NB4 (cell line): ENCODE measurements around the gene PARP2.

Experiments
- DNase-seq: peaks from one replicate; pipeline ENCODE4 v3.0.0; 2010; ENCODE audit warnings: low read depth
- H3K4me3 ChIP-seq: one replicate; pipeline ENCODE4 v1.5.1; 2011; ENCODE audit warnings: mild to moderate bottlenecking, low read depth, low read length, moderate library complexity
- MYC ChIP-seq: IDR thresholded peaks from 2 replicates; pipeline ENCODE4 v1.6.1; 2011; ENCODE audit warnings: low read depth, low read length
- POLR2A ChIP-seq: IDR thresholded peaks from 2 replicates; pipeline ENCODE4 v1.6.1; 2011; ENCODE audit warnings: mild to moderate bottlenecking; ENCODE audit not compliant: insufficient read length; ENCODE audit errors: extremely low read depth
- TF ChIP-seq, protein P1 (sequence below): IDR thresholded peaks from one replicate; pipeline ENCODE4 v1.5.1; 2012; ENCODE audit warnings: low read depth, low read length
- TF ChIP-seq, protein P2 (sequence below): IDR thresholded peaks from 2 replicates; pipeline ENCODE4 v1.6.1; 2011; ENCODE audit warnings: low read depth, low read length

The PARP2 gene

DNA sequence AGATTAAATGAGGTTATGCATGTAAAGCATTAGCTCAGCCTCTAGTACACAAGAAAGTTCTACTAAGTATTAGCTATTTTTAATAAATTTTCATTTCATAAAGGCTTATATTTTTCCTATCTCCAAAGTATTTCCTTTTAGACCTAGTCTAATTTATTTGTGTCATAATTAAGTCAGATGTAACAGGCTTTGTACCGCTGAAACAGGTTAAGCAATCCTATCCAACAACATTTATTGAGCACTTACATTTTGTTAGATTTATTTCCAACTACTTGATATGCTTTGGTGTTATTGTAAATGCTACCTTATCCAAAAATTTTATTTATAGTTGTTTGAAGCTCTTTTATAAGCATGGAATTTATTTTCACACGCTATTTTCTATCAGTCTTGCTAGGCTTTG lies 1.8 kb upstream of the PARP2 start:
- DNase-seq: no peak
- H3K4me3 ChIP-seq: peak overlapping the region; percentile 76
- TF ChIP-seq MYC (no peak), POLR2A (no peak)
- TF ChIP-seq, protein P1, sequence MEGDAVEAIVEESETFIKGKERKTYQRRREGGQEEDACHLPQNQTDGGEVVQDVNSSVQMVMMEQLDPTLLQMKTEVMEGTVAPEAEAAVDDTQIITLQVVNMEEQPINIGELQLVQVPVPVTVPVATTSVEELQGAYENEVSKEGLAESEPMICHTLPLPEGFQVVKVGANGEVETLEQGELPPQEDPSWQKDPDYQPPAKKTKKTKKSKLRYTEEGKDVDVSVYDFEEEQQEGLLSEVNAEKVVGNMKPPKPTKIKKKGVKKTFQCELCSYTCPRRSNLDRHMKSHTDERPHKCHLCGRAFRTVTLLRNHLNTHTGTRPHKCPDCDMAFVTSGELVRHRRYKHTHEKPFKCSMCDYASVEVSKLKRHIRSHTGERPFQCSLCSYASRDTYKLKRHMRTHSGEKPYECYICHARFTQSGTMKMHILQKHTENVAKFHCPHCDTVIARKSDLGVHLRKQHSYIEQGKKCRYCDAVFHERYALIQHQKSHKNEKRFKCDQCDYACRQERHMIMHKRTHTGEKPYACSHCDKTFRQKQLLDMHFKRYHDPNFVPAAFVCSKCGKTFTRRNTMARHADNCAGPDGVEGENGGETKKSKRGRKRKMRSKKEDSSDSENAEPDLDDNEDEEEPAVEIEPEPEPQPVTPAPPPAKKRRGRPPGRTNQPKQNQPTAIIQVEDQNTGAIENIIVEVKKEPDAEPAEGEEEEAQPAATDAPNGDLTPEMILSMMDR: no peak
- TF ChIP-seq, protein P2, sequence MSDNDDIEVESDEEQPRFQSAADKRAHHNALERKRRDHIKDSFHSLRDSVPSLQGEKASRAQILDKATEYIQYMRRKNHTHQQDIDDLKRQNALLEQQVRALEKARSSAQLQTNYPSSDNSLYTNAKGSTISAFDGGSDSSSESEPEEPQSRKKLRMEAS: no peak

DNA sequence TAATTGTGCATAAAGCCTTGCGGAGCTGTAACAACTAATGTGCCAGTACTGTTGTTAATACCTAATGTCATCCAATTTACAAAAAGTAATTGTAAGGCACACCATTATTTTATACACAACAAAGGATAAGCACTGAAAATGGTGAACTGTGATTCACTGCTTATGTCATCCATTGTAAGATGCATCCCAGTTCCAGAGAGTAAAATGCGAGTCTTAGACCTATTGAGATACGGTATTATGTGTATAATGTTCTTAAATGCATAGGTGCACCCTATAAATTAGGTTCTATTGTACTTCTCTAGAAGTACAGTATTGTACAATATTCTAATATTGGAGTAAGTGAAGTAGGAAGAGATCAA lies 406 bp downstream of the PARP2 start:
- peak overlapping the region; percentile 87 for H3K4me3 ChIP-seq
- DNase-seq: no peak
- no peak for TF ChIP-seq MYC
- TF ChIP-seq, protein P2: no peak
- TF ChIP-seq, protein P1: no peak
- no peak for TF ChIP-seq POLR2A

DNA sequence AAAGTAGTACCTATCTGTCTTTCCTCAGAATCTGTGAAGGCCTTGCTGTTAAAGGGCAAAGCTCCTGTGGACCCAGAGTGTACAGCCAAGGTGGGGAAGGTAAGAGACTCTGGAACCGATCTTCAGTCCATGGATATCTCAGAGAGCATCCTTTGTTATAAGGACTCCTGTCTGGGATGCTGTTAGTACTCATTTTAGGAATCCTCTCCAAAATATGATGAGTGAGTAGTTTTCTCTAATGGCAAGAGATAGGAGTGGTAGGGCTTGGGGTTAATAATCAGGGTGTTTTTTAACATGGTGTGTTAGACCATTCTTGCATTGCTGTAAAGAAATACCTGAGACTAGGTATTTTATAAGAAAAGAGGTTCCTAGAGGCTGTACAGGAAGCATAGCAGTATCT lies 1.9 kb downstream of the PARP2 start:
- TF ChIP-seq, protein P2: no peak
- TF ChIP-seq MYC: no peak
- no peak for TF ChIP-seq POLR2A
- TF ChIP-seq, protein P1: no peak

DNA sequence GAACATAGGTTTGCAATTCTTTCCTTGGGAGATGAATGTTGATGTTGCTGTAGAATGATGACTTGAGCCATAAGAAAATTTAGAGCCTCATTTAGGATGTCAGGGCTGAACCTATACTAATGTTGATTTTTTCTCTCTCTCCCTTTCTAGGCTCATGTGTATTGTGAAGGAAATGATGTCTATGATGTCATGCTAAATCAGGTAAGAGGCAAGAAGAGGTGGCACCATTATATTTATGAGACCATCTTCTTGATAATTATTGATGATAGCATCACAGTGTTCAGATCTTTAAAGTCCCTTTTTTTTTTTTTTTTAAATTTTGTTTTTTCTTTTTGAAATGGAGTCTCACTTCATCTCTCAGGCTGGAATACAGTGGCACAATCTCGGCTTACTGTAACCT lies 3.3 kb downstream of the PARP2 start:
- no peak for DNase-seq
- H3K4me3 ChIP-seq: no peak overlapping the region
- TF ChIP-seq POLR2A: no peak
- TF ChIP-seq, protein P1: no peak

More for the DNA sequence above, 1.9 kb downstream of the PARP2 start:
- no peak overlapping the region for H3K4me3 ChIP-seq
- no peak for DNase-seq

DNA sequence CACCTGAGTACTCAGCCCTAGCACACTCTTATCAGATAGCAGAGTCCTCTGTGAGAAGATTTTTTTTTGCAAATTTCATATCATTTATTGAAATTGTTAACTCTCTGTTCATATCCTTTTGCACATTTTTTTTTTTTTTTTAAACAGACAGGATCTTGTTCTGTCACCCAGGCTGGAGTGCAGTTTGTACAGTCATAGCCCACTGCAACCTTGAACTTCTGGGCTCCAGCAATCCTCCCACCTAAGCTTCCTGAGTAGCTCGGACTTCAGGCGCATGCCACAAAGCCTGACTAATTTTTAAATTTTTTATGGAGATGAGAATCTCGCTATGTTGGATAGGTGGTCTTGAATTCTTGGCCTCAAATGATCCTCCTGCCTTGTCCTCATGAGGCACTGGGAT lies 4.3 kb downstream of the PARP2 start:
- no peak for DNase-seq
- no peak overlapping the region for H3K4me3 ChIP-seq
- TF ChIP-seq POLR2A: no peak

DNA sequence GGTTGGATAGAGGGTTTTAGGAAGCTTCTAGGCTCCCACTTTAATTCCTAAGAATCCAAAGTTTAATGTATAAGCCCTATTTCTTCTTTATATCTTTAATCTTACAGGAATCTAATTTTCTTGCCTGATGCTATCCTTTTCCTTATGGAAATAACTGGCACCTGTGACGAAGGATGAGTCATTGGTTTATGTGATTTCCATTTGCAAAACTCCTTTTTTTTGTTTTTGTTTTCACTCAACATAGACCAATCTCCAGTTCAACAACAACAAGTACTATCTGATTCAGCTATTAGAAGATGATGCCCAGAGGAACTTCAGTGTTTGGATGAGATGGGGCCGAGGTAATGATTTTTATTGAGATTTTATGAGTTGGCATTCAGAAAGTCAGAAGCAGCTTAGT lies 6.8 kb downstream of the PARP2 start:
- no peak overlapping the region for H3K4me3 ChIP-seq
- TF ChIP-seq, protein P1: no peak
- TF ChIP-seq MYC: no peak
- TF ChIP-seq POLR2A: no peak
- TF ChIP-seq, protein P2: no peak
- no peak for DNase-seq
